ENCODE results near the gene ANXA11.

ANXA11 gene

DNA sequence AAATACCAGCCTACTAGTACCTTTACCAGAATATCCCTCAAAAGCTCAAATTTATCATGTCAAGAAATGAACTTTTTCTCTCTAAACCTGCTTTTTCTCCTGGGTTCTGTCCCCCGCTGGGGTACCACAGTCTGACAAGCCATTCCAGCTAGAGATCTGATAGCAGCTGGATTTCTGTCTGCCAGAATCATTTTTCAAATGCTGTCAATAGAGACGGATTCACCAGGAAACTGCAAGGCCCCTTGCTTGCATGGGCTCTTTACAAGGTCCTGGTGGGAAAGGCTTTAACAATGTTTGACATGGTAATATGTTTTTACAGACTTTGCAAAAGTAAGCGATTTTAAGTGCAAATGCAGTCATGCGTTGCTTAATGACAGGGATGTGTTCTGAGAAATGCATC lies 4.9 kb upstream of the ANXA11 start:
- Histone ChIP-seq H3K27me3 (no peaks in the 10 kb centered on the region), H3K36me3 (no peaks in the 10 kb centered on the region), H3K27ac (no peak overlapping the region), H3K9me3 (no peaks in the 10 kb centered on the region), H3K4me3 (ENCODE audit: low read depth in 1 of 2, low read length in 1 of 2) (no peak overlapping the region), H3K4me1 (ENCODE audit: control insufficient read depth in 1 of 2, insufficient read depth in 1 of 2, low read depth in 1 of 2, low read length in 1 of 2) (peaks cover 10 to 11% of the 10 kb centered on the region in 2 experiments)
- TF ChIP-seq, protein P1, sequence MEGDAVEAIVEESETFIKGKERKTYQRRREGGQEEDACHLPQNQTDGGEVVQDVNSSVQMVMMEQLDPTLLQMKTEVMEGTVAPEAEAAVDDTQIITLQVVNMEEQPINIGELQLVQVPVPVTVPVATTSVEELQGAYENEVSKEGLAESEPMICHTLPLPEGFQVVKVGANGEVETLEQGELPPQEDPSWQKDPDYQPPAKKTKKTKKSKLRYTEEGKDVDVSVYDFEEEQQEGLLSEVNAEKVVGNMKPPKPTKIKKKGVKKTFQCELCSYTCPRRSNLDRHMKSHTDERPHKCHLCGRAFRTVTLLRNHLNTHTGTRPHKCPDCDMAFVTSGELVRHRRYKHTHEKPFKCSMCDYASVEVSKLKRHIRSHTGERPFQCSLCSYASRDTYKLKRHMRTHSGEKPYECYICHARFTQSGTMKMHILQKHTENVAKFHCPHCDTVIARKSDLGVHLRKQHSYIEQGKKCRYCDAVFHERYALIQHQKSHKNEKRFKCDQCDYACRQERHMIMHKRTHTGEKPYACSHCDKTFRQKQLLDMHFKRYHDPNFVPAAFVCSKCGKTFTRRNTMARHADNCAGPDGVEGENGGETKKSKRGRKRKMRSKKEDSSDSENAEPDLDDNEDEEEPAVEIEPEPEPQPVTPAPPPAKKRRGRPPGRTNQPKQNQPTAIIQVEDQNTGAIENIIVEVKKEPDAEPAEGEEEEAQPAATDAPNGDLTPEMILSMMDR (IDR thresholded peaks at IDR 0.05), result no peak

DNA sequence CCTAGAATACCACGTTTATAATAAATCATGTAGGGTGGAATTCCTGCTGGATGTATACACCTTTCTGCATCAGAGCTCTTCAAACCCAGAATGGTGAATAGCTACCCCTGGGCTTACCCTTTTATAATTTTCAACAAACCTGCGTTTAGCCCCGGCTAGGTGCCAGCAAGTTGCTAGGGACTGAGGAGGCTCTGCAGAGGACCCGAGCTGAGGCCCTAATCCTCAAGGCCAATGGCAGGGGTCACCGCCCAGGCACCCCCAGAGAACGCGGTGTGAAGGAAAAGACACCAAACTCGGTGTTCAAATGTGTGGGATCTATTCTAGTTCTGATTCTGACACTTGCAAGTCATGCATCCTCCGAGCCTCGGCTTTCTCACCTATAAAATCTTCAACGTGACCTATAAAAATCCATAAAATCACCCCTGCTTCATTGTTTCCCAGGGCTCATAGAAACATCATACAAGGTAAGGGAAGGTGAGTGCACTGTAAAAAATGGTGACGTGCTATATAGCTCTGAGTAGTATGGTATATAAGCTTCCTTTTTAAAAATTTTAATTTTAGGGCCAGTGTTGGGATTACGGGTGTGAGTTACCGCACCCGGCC lies 2.5 kb upstream of the ANXA11 start:
- Histone ChIP-seq H3K9me3 (no peaks in the 10 kb centered on the region), H3K4me3 (ENCODE audit: low read depth in 1 of 2, low read length in 1 of 2) (no peak overlapping the region), H3K4me1 (ENCODE audit: control insufficient read depth in 1 of 2, insufficient read depth in 1 of 2, low read depth in 1 of 2, low read length in 1 of 2) (peaks cover 22 to 28% of the 10 kb centered on the region in 2 experiments), H3K27ac (no peak overlapping the region), H3K36me3 (no peaks in the 10 kb centered on the region), H3K27me3 (no peaks in the 10 kb centered on the region)
- TF ChIP-seq, protein P1 (IDR thresholded peaks at IDR 0.05), result no peak

DNA sequence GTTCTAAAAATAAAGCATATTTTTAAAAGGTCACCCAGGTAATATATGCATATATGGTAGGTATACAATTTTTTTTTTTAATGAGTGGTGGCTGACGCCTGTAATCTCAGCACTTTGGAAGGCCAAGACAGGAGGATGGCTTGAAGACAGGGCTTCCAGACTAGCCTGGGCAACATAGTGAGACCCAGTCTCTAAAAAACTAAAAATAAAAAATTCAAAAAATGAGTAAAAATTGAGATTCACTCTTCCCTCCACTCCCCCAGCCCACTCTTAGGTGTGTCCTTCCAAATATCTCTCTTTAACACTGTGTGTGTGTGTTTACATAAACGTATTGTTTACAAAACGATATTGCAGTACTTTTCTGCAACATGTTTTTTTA lies 929 bp upstream of the ANXA11 start:
- no peaks in the 10 kb centered on the region for H3K9me3 ChIP-seq
- H3K27me3 ChIP-seq, result no peaks in the 10 kb centered on the region
- peak overlapping the region; percentile 88 to 93 for H3K4me3 ChIP-seq (ENCODE audit: low read depth in 1 of 2, low read length in 1 of 2)
- TF ChIP-seq, protein P1 (IDR thresholded peaks at IDR 0.05), result no peak
- H3K27ac ChIP-seq, result peak overlapping the region; percentile 91
- H3K36me3 ChIP-seq, result no peaks in the 10 kb centered on the region
- H3K4me1 ChIP-seq (ENCODE audit: control insufficient read depth in 1 of 2, insufficient read depth in 1 of 2, low read depth in 1 of 2, low read length in 1 of 2), result peaks cover 38 to 44% of the 10 kb centered on the region in 2 experiments

DNA sequence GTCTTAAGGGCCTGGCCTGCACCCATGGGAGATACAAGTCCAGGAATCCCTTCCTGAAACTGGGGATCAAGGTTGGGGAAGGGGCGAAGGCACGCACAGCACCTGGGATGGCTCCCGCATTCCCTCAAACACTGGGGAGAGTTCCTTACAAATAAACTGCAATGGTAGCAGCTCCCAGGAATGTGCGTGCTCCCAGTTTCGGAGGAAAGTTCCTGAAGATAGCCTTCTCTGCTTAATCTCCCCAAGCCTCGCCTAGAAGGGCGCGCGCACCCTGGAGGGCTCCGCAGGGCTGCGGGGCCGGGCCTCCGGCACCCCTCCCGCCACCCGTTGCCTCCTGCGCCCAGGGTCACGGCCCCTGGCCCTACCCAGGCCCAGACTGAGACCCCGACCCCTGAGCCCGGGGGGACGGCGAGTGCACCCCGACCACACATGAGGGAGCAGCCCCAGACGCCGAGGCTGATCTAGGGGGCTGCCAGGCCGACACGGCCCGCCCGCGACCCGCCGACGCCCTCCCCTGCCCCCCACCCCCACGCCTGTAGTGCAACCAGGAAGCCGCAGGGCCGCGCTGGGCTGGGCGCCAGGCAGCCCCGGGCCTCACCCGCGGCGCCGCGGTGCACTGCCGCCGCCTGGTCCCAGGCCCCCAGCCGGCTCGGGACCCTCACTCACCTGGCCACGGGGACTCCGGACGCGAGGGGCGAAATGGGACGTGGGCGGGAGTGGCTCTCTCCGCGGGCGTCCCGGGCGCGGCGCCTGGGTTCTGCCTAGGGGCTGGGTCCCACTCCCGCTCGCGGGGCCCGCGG lies 460 bp downstream of the ANXA11 start:
- H3K4me1 ChIP-seq (ENCODE audit: control insufficient read depth in 1 of 2, insufficient read depth in 1 of 2, low read depth in 1 of 2, low read length in 1 of 2), result peaks cover 52 to 58% of the 10 kb centered on the region in 2 experiments
- TF ChIP-seq, protein P1 (IDR thresholded peaks at IDR 0.05), result no peak

DNA sequence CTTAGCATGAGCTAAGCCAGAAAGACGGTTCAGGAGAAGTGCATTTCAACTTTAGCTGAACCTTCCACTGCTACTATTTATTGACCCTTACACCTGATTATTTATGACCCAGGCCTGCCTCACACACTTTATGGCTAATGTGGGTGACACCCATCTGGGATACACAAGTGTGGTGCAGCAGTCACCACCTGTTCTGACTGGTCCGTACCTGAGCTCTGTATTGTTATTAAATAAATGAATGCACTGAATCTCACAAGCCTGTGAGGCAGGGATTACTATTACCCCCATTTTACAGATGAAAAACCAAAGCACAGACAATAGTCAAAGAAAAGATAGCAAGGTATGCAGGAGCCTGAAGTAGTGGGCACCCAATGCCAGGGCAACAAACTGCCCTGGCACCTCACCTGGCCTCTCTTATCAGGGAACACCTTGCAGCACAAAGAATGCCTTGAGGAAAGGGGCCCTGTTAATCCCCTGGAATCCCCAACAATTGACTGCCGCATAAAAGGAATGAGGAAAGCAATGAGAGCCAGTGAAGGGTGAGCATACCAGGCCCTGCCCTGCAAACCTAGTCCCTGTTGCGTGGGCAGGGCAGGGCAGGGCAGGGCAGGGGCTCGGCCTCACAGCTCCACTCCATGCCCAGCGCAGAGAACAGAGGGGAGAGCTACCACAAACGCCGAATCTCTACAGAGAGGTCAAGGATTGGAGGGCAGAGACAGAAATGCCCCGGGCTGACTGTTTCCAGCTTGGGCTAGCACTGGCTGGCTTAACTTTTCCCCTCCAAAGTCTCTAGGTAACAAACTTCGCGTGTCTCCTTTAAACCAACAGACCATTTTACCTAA lies 1.3 kb downstream of the ANXA11 start:
- H3K36me3 ChIP-seq, result peaks cover 6% of the 10 kb centered on the region
- no peaks in the 10 kb centered on the region for H3K27me3 ChIP-seq
- H3K4me1 ChIP-seq (ENCODE audit: control insufficient read depth in 1 of 2, insufficient read depth in 1 of 2, low read depth in 1 of 2, low read length in 1 of 2), result peaks cover 60 to 67% of the 10 kb centered on the region in 2 experiments
- H3K9me3 ChIP-seq, result no peaks in the 10 kb centered on the region
- peak overlapping the region; percentile 91 for H3K27ac ChIP-seq
- H3K4me3 ChIP-seq (ENCODE audit: low read depth in 1 of 2, low read length in 1 of 2), result peak overlapping the region; percentile 88 to 93
- TF ChIP-seq, protein P1 (IDR thresholded peaks at IDR 0.05), result no peak

More for the DNA sequence above, 460 bp downstream of the ANXA11 start:
- H3K27me3 ChIP-seq, result no peaks in the 10 kb centered on the region
- peak overlapping the region; percentile 88 to 93 for H3K4me3 ChIP-seq (ENCODE audit: low read depth in 1 of 2, low read length in 1 of 2)
- peak overlapping the region; percentile 91 for H3K27ac ChIP-seq
- H3K9me3 ChIP-seq, result no peaks in the 10 kb centered on the region
- H3K36me3 ChIP-seq, result peaks cover 6% of the 10 kb centered on the region
